GM15510 (cell line): ENCODE results near the gene SETD1B.

Source experiments
- POLR2A ChIP-seq: IDR thresholded peaks from 3 replicates; pipeline ENCODE4 v1.6.1; 2011; ENCODE audit warnings: borderline replicate concordance; ENCODE audit not compliant: insufficient read length; ENCODE audit errors: extremely low read depth

SETD1B gene

GRCh38 chr12:121775501-121775900 lies 28.3 kb upstream of the SETD1B start:
- TF ChIP-seq POLR2A, result no peak

- no peak for TF ChIP-seq POLR2A
Measured at GRCh38 chr12:121776190-121777098, 27.4 kb upstream of the SETD1B start.

GRCh38 chr12:121778567-121779421 lies 25.0 kb upstream of the SETD1B start:
- TF ChIP-seq POLR2A, result peak; percentile 7

DNA sequence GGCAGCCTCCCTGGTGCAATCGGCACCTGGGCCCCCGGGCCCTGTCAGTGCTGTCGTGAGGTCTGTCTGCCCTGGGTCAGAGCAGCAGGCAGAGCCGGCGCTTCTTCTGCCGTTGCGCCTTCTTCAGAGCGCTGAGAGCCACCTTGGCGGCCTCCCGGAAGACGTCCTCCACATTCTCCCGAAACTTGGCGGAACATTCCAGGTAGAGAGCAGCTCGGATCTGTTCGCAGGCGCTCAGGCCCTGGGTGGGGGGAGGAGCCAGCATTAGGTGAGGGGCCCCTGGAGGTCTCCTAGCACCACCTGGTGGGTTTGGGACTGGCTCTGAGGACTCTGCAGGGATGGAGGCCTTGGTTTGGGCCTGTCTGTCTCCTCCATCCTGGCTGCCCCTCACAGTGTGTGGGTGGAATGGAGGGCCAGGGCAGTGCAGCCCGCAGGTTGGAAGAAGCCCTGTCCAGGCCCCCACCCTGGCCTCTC lies 24.4 kb upstream of the SETD1B start:
- TF ChIP-seq POLR2A, result no peak

- no peak for TF ChIP-seq POLR2A
Measured at GRCh38 chr12:121780429-121780828, 23.4 kb upstream of the SETD1B start.

- no peak for TF ChIP-seq POLR2A
Measured at GRCh38 chr12:121781484-121781997, 22.3 kb upstream of the SETD1B start.

DNA sequence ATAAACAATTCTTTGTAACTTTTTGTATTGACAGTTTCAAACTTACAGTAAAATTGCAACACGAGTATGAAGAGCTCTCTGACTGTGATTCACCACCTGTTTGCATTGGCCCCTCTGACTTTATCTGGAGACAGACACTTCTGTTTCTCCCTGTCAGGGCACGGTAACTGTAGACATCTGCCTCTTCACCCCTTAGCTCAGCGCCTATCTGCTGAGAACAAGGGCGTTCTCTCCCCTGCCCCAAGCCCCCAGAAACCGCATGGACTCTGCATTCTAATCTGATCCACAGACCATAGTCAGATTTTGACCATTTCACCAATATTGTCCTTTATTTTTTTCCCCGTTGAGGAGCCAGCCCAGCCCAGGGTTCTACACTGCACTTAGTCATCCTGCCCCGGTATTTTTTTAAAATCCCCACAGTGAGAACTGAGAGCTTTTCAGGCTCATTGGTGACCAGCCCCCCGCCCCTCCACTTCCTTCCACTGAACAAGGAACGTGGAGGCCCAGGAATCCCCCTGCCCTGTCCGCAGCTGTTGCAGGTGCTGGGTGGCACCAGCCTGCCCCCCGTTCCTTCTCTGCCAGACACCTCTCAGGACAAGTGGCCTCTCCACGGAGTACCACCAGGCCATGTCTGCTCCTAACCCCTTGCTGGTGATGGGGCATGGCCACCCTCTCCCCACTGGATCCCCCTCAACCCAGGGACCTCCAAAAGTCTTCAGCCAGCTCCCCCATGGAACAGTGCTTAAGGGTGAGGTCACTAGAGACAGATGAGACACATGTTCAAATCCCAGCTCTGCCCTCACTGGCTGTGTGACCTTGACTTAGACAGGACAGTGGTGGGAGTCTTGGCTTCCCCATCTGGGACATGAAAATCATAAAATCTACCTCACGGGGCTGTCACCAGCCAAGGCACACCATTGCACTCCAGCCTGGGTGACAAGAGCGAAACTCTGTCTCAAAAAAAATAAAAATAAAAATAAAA lies 21.5 kb upstream of the SETD1B start:
- no peak for TF ChIP-seq POLR2A

- TF ChIP-seq POLR2A, result no peak
Measured at GRCh38 chr12:121783766-121784165, 20.0 kb upstream of the SETD1B start.

GRCh38 chr12:121784460-121784859 lies 19.3 kb upstream of the SETD1B start:
- TF ChIP-seq POLR2A, result no peak

- TF ChIP-seq POLR2A, result no peak
Measured at GRCh38 chr12:121786440-121786825, 17.4 kb upstream of the SETD1B start.

- no peak for TF ChIP-seq POLR2A
Measured at GRCh38 chr12:121787063-121788025, 16.5 kb upstream of the SETD1B start.

GRCh38 chr12:121788176-121788818 lies 15.5 kb upstream of the SETD1B start:
- TF ChIP-seq POLR2A, result no peak
